GM23248 (cell line): Measurements from ENCODE around the gene NOP53. TPM values are rescaled to one million over a fixed set of nuclear protein-coding genes. Genes with fewer than 3 reads are reported as not detected.
"Not testable (repeated sequence)": the region's sequence is repeated elsewhere in the genome, so short reads cannot be mapped to it uniquely, and the experiment has no call there.

ENCODE experiments used
- DNase-seq: peaks from one replicate; pipeline ENCODE4 v3.0.0-alpha.2; 2015
- H2AFZ ChIP-seq: fragments of 200-600 bp; sonication (generic); 2 replicates; pipeline ENCODE4 v1.6.1; 2016; ENCODE audit warnings: antibody characterized with exemption
- H3F3A ChIP-seq: fragments of 200-600 bp; sonication (generic); 2 replicates; pipeline ENCODE4 v1.6.1; 2016; ENCODE audit warnings: mild to moderate bottlenecking, antibody characterized with exemption, mixed run types; ENCODE audit not compliant: insufficient read depth
- H3K27ac ChIP-seq: fragments of 200-600 bp; sonication (generic); 2 replicates; pipeline ENCODE4 v1.5.1; 2016; ENCODE audit warnings: mild to moderate bottlenecking
- H3K27me3 ChIP-seq: fragments of 200-600 bp; sonication (generic); replicated peaks from 2 replicates; pipeline ENCODE4 v1.6.1; 2016; ENCODE audit warnings: mild to moderate bottlenecking; ENCODE audit not compliant: insufficient read depth
- H3K36me3 ChIP-seq: fragments of 200-600 bp; sonication (generic); 2 replicates; pipeline ENCODE4 v1.6.1; 2016; ENCODE audit warnings: low read depth, mild to moderate bottlenecking
- H3K4me1 ChIP-seq: fragments of 200-600 bp; sonication (generic); 2 replicates; pipeline ENCODE4 v1.6.1; 2016; ENCODE audit warnings: mild to moderate bottlenecking; ENCODE audit not compliant: insufficient read depth
- H3K4me2 ChIP-seq: fragments of 200-600 bp; sonication (generic); one replicate; pipeline ENCODE4 v1.6.1; 2016; ENCODE audit warnings: mild to moderate bottlenecking; ENCODE audit not compliant: unreplicated experiment
- H3K4me3 ChIP-seq: fragments of 200-600 bp; sonication (generic); 2 replicates; pipeline ENCODE4 v1.5.1; 2016; ENCODE audit warnings: mild to moderate bottlenecking
- H3K79me2 ChIP-seq: fragments of 200-600 bp; sonication (generic); 2 replicates; pipeline ENCODE4 v1.6.1; 2016; ENCODE audit warnings: mild to moderate bottlenecking; ENCODE audit not compliant: insufficient read depth
- H3K9ac ChIP-seq: fragments of 200-600 bp; sonication (generic); 2 replicates; pipeline ENCODE4 v1.6.1; 2016; ENCODE audit warnings: mild to moderate bottlenecking
- H3K9me2 ChIP-seq: fragments of 200-600 bp; sonication (generic); 2 replicates; pipeline ENCODE4 v1.6.1; 2016; ENCODE audit warnings: mixed run types, mild to moderate bottlenecking, moderate library complexity; ENCODE audit not compliant: insufficient read depth
- H3K9me3 ChIP-seq: fragments of 200-600 bp; sonication (generic); one replicate; pipeline ENCODE4 v1.6.1; 2017; ENCODE audit warnings: low read depth
- H4K20me1 ChIP-seq: fragments of 200-600 bp; sonication (generic); 2 replicates; pipeline ENCODE4 v1.6.0; 2016; ENCODE audit not compliant: insufficient read depth
- EZH2 ChIP-seq: fragments of 200-600 bp; sonication (generic); IDR thresholded peaks from 2 replicates; pipeline ENCODE4 v1.6.1; 2018; ENCODE audit warnings: antibody characterized with exemption, mild to moderate bottlenecking; ENCODE audit not compliant: insufficient read depth, poor library complexity, severe bottlenecking
- EZH2phosphoT487 ChIP-seq: fragments of 200-600 bp; sonication (generic); IDR thresholded peaks from 2 replicates; pipeline ENCODE4 v1.6.1; 2018; ENCODE audit warnings: antibody characterized with exemption, moderate library complexity, mild to moderate bottlenecking, low read depth; ENCODE audit not compliant: insufficient read depth
- WGBS, 2 experiments: methylation state at CpG; one replicate each; pipeline ENCODE4 v1.1.6; 2015 to 2017; ENCODE audit warnings: low lambda C conversion rate in 2 of 2, low coverage in 1 of 2; ENCODE audit errors: missing lambda C conversion rate in 2 of 2; 5-methylcytosine and 5-hydroxymethylcytosine counted together
- in situ Hi-C: fragments of 300-500 bp; cut with MboI; formaldehyde crosslinking; loops from 2 replicates; pipeline ENCODE4 v1.15.0; 2020
- polyA plus RNA-seq: library from polyadenylated mRNA; unstranded; fragments of >200 nt; fragmentation: Nextera tagmentation; extraction: Ambion mirVana; gene quantifications from 2 replicates; pipeline ENCODE4 v1.2.1, GENCODE V29; 2016
- total RNA-seq: library from RNA; depleted of rRNA; stranded (reverse); fragments of >200 nt; shearing (Covaris generic); gene quantifications from 2 replicates; pipeline ENCODE4 v1.2.3, GENCODE V29; 2014

NOP53 gene
- total and polyA plus RNA-seq, 2 experiments from 2014 or later, result 40.7 to 62.8 TPM

DNA sequence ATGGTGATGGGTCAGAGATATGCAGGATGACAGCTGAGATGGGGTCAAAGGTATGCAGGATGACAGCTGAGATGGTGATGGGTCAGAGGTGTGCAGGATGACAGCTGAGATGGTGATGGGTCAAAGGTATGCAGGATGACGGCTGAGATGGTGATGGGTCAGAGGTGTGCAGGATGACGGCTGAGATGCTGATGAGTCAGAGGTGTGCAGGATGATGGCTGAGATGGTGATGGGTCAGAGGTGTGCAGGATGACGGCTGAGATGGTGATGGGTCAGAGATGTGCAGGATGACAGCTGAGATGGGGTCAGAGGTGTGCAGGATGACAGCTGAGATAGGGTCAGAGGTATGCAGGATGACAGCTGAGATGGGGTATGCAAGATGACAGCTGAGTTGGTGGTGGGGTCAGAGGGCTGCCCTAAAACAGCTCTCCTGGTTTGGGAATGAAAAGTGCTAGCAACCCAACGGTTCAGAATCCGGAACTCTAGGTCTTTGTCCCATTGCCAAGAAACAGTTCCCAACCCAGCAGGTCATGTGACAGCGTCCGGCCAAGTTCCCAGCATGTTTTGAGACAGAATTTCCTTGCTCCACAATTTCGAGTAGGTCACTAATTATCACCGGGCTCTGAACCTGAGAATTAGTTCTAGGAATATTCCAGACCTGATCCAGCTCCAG lies 36.4 kb downstream of the NOP53 start:
- peaks cover 6% of the 10 kb centered on the region; the same call in 1 of the 2 replicates for H4K20me1 ChIP-seq
- 40 to 43% methylated on average over 8 to 9 of the region's 9 CpGs for WGBS, 2 experiments
- no peak overlapping the region for H3K27ac ChIP-seq
- TF ChIP-seq EZH2phosphoT487, result no peak
- peaks cover 46% of the 10 kb centered on the region for H3K79me2 ChIP-seq
- in situ Hi-C loops, result loop anchor here (5.0 kb wide), 1 partner anchor 69 kb away; the partner anchor contains the start of gene EHD2
- no peak overlapping the region for H3K4me2 ChIP-seq
- H3K9ac ChIP-seq, result no peak overlapping the region
- peaks cover 12% of the 10 kb centered on the region; the same call in 1 of the 2 replicates for H3K36me3 ChIP-seq
- no peak overlapping the region for H3K4me3 ChIP-seq
- no peaks in the 10 kb centered on the region for H3K27me3 ChIP-seq
- no peaks in the 10 kb centered on the region for H3K9me3 ChIP-seq
- DNase-seq, result peak; percentile 30
- no peak overlapping the region for H2AFZ ChIP-seq
- no peaks in the 10 kb centered on the region for H3K4me1 ChIP-seq
- no peaks in the 10 kb centered on the region for H3K9me2 ChIP-seq
- 0 out of 2 replicates have a peak, but pooled peaks cover 13% of the 10 kb centered on the region for H3F3A ChIP-seq

DNA sequence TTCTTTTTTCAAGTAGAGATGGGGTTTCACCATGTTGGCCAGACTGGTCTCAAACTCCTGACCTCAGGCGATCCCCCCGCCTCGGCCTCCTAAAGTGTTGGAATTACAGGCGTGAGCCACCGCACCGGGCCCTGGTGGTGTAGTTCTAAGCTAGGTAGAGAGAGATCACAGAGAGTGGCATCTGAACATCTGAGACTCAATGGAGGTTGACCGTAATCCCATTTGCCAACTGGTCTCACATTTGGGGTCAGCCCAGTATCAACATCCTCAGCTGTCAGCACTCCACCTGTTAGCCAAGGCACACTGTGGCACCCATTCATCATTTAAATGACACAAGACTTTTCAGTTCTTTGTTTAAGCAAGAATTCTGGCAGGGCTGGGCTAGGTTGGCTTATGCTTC lies 41.2 kb downstream of the NOP53 start:
- no peaks in the 10 kb centered on the region for H3K27me3 ChIP-seq
- peaks cover under 1% of the 10 kb centered on the region; the same call in 1 of the 2 replicates for H4K20me1 ChIP-seq
- H2AFZ ChIP-seq, result no peak overlapping the region
- TF ChIP-seq EZH2 (no peak), EZH2phosphoT487 (no peak)
- H3K4me2 ChIP-seq, result no peak overlapping the region
- H3K79me2 ChIP-seq, result peaks cover 5% of the 10 kb centered on the region
- H3K9me3 ChIP-seq, result no peaks in the 10 kb centered on the region
- no peak overlapping the region for H3K9ac ChIP-seq
- 91% methylated on average over 7 of the region's 7 CpGs for WGBS, 2 experiments
- no peak overlapping the region for H3K27ac ChIP-seq
- peaks cover 12% of the 10 kb centered on the region; the same call in 1 of the 2 replicates for H3K36me3 ChIP-seq
- no peak for DNase-seq
- 0 out of 2 replicates have a peak, but pooled peaks cover 12% of the 10 kb centered on the region for H3F3A ChIP-seq
- no peak overlapping the region for H3K4me3 ChIP-seq
- H3K9me2 ChIP-seq, result no peaks in the 10 kb centered on the region
- in situ Hi-C loops, result no loop called here
- no peaks in the 10 kb centered on the region for H3K4me1 ChIP-seq

GRCh38 chr19:47787307-47787706 lies 42.0 kb downstream of the NOP53 start:
- H3K9me2 ChIP-seq, H3K4me1 ChIP-seq, H3K27me3 ChIP-seq, DNase-seq, H3K27ac ChIP-seq, H3K4me3 ChIP-seq, H3K9me3 ChIP-seq, H3K4me2 ChIP-seq, in situ Hi-C loops, H3K9ac ChIP-seq, H2AFZ ChIP-seq, H4K20me1 ChIP-seq, H3F3A ChIP-seq, H3K79me2 ChIP-seq: not testable (repeated sequence)
- H3K36me3 ChIP-seq, result peaks cover 12% of the 10 kb centered on the region; the same call in 1 of the 2 replicates
- 62 to 67% methylated on average over 10 of the region's 10 CpGs for WGBS, 2 experiments

DNA sequence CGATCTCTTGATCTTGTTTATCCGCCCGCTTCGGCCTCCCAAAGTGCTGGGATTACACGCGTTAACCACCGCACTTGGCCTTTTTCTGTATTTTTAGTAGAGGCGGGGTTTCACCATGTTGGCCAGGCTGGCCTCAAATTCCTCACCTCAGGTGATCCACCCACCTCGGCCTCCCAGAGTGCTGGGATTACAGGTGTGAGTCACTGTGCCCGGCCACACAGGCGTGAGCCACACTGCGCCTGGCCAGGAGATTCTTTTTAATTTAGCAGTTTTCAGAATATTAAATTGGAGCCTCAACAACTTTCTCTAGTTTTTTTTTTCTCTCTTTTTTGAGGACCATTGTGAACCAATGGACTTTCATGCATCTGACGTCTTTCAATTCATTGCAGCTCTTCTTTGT lies 44.5 kb downstream of the NOP53 start:
- H4K20me1 ChIP-seq, H3K36me3 ChIP-seq, H3K4me2 ChIP-seq, H3K4me1 ChIP-seq, H2AFZ ChIP-seq, H3K4me3 ChIP-seq, H3F3A ChIP-seq, H3K9ac ChIP-seq, DNase-seq, H3K27me3 ChIP-seq, H3K79me2 ChIP-seq, in situ Hi-C loops, H3K9me3 ChIP-seq, H3K9me2 ChIP-seq, H3K27ac ChIP-seq: not testable (repeated sequence)
- WGBS, 2 experiments, result 96 to 97% methylated on average over 13 of the region's 13 CpGs

DNA sequence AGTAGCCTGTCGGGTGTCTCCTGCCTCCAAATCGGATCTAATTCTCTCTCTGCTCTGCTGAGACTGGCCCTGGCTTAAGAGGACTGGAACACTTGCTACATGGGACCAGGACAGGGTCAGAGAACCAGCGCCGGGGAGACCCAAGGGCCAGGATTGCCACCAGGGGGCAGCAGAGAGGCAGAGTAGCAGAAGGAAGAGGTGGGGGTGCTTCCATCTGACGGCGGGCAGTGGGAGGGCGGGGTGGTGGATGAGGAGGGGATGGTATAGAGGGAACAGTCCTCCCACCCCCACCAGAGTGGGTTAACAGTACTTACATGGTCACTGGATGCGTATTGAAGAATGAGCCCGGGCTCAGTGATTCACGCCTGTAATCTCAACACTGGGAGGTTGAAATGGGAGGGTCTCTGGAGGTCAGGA lies 45.1 kb downstream of the NOP53 start:
- no peaks in the 10 kb centered on the region for H3K79me2 ChIP-seq
- no peaks in the 10 kb centered on the region for H3K9me2 ChIP-seq
- H3K4me3 ChIP-seq, result no peak overlapping the region
- no peak overlapping the region for H3K27ac ChIP-seq
- H3K4me2 ChIP-seq, result no peak overlapping the region
- no peaks in the 10 kb centered on the region for H4K20me1 ChIP-seq
- WGBS, 2 experiments, result 5 to 13% methylated on average over 6 to 10 of the region's 10 CpGs
- in situ Hi-C loops, result no loop called here
- no peaks in the 10 kb centered on the region for H3K9me3 ChIP-seq
- no peak overlapping the region for H2AFZ ChIP-seq
- TF ChIP-seq EZH2phosphoT487, result no peak
- TF ChIP-seq EZH2, result no peak
- H3K9ac ChIP-seq, result no peak overlapping the region
- H3K27me3 ChIP-seq, result no peaks in the 10 kb centered on the region
- DNase-seq, result peak; percentile 74
- H3K4me1 ChIP-seq, result no peaks in the 10 kb centered on the region
- H3K36me3 ChIP-seq, result peaks cover 1% of the 10 kb centered on the region; the same call in 1 of the 2 replicates
- H3F3A ChIP-seq, result 0 out of 2 replicates have a peak, but pooled peaks cover 3% of the 10 kb centered on the region
